IPS-18a (cell line): Measurements from ENCODE around the gene DIP2C.

ENCODE experiments used
- H3K27ac ChIP-seq: one replicate; pipeline ENCODE4 v1.5.1; 2013; ENCODE audit warnings: low read length
- H3K27me3 ChIP-seq: one replicate; pipeline ENCODE4 v1.6.1; 2013; ENCODE audit warnings: mild to moderate bottlenecking, low read length; ENCODE audit not compliant: control insufficient read depth, insufficient read depth
- H3K36me3 ChIP-seq: one replicate; pipeline ENCODE4 v1.6.1; 2013; ENCODE audit warnings: low read depth, low read length; ENCODE audit not compliant: control insufficient read depth
- H3K4me1 ChIP-seq: one replicate; pipeline ENCODE4 v1.6.1; 2013; ENCODE audit warnings: low read depth, low read length; ENCODE audit not compliant: control insufficient read depth
- H3K4me3 ChIP-seq: one replicate; pipeline ENCODE4 v1.5.1; 2013; ENCODE audit warnings: low read length
- H3K9ac ChIP-seq: one replicate; pipeline ENCODE4 v1.6.1; 2013; ENCODE audit warnings: mild to moderate bottlenecking, low read length, moderate library complexity
- H3K9me3 ChIP-seq: one replicate; pipeline ENCODE4 v1.6.1; 2013; ENCODE audit warnings: low read depth, low read length; ENCODE audit not compliant: control insufficient read depth

The DIP2C gene

DNA sequence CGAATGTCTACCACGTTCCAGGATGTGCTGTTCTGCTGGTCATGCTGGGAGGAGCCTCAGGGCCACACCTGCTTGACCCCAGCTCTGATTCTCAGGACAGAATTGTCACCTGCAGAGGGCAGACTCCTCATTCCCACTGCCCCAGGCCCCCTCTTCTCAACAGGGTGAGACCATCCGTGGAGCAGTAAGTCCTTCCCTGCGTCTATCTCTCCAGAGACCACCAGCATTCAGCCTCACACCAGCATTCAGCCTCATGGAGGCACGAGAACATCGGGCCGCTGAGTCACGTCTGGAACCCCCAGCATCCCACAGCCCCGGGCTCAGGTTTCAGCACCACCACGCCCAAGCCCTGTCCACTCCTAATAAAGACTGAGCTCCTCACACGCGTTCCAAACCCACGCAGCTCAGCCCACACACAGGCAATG lies 273.4 kb downstream of the DIP2C start:
- no peak overlapping the region for H3K4me3 ChIP-seq
- no peak overlapping the region for H3K27ac ChIP-seq
- H3K4me1 ChIP-seq: no peaks in the 10 kb centered on the region
- H3K9ac ChIP-seq: no peak overlapping the region
- peaks cover 11% of the 10 kb centered on the region for H3K36me3 ChIP-seq
- no peaks in the 10 kb centered on the region for H3K9me3 ChIP-seq
- no peaks in the 10 kb centered on the region for H3K27me3 ChIP-seq

GRCh38 chr10:413662-414071 lies 275.8 kb downstream of the DIP2C start:
- Histone ChIP-seq H3K27me3 (no peaks in the 10 kb centered on the region), H3K27ac (no peak overlapping the region), H3K4me3 (no peak overlapping the region), H3K9ac (no peak overlapping the region), H3K9me3 (no peaks in the 10 kb centered on the region), H3K36me3 (peaks cover 8% of the 10 kb centered on the region), H3K4me1 (no peaks in the 10 kb centered on the region)

- H3K27me3 ChIP-seq: no peaks in the 10 kb centered on the region
- no peak overlapping the region for H3K27ac ChIP-seq
- peaks cover 13% of the 10 kb centered on the region for H3K36me3 ChIP-seq
- H3K9ac ChIP-seq: no peak overlapping the region
- H3K4me1 ChIP-seq: no peaks in the 10 kb centered on the region
- no peaks in the 10 kb centered on the region for H3K9me3 ChIP-seq
- no peak overlapping the region for H3K4me3 ChIP-seq
These were observed 277.4 kb downstream of the DIP2C start for GRCh38 chr10:412109-412508.

DNA sequence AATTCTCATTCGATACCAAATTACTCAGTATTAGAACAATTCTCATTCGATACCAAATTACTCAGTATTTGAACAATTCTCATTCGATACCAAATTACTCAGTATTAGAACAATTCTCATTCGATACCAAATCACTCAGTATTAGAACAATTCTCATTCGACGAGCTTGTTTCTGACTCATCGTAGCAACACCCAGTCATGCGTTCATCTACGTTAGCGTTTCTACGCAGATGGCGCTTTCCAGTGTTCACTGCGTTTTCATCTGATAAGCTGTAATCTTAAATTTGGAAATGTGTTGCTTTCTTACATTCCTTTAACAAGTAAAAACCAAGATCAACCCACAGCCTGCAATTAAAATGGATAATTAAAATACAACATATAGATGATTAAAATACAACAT lies 277.9 kb downstream of the DIP2C start:
- H3K4me3 ChIP-seq: no peak overlapping the region
- H3K27ac ChIP-seq: no peak overlapping the region
- H3K27me3 ChIP-seq: no peaks in the 10 kb centered on the region
- no peaks in the 10 kb centered on the region for H3K9me3 ChIP-seq
- peaks cover 13% of the 10 kb centered on the region for H3K36me3 ChIP-seq
- H3K4me1 ChIP-seq: no peaks in the 10 kb centered on the region
- H3K9ac ChIP-seq: no peak overlapping the region

- Histone ChIP-seq H3K4me1 (no peaks in the 10 kb centered on the region), H3K36me3 (peaks cover 13% of the 10 kb centered on the region), H3K4me3 (no peak overlapping the region), H3K9me3 (no peaks in the 10 kb centered on the region), H3K9ac (no peak overlapping the region), H3K27me3 (no peaks in the 10 kb centered on the region), H3K27ac (no peak overlapping the region)
These were observed 279.9 kb downstream of the DIP2C start for GRCh38 chr10:409408-410040.

- H3K27ac ChIP-seq: no peak overlapping the region
- H3K36me3 ChIP-seq: peaks cover 8% of the 10 kb centered on the region
These were observed 281.2 kb downstream of the DIP2C start for GRCh38 chr10:408236-408635.

DNA sequence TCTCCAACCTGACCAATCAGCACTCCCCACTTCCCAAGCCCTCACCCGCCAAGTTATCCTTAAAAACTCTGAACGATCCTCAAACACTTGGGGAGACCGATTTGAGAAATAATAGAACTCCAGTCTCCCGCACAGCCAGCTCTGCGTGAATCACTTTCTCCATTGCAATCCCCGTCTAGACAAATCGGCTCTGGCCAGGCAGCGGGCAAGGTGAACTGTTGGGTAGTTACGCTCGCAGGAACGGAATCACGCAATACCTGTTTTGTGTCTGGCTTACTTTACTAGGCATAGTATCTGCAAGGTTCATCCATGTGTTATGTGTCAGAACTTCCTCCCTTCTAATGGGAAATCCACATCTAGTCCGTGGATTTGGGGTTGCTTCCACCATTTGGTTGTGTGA lies 282.5 kb downstream of the DIP2C start:
- H3K36me3 ChIP-seq: peaks cover 8% of the 10 kb centered on the region
- no peaks in the 10 kb centered on the region for H3K9me3 ChIP-seq
- no peak overlapping the region for H3K4me3 ChIP-seq
- H3K27ac ChIP-seq: no peak overlapping the region
- no peaks in the 10 kb centered on the region for H3K4me1 ChIP-seq
- no peaks in the 10 kb centered on the region for H3K27me3 ChIP-seq
- no peak overlapping the region for H3K9ac ChIP-seq

More at GRCh38 chr10:408236-408635, 281.2 kb downstream of the DIP2C start:
- no peak overlapping the region for H3K9ac ChIP-seq
- H3K4me1 ChIP-seq: no peaks in the 10 kb centered on the region
- no peaks in the 10 kb centered on the region for H3K27me3 ChIP-seq
- no peaks in the 10 kb centered on the region for H3K9me3 ChIP-seq
- no peak overlapping the region for H3K4me3 ChIP-seq

GRCh38 chr10:405648-406047 lies 283.8 kb downstream of the DIP2C start:
- Histone ChIP-seq H3K9ac (no peak overlapping the region), H3K4me1 (no peaks in the 10 kb centered on the region), H3K36me3 (peaks cover 8% of the 10 kb centered on the region), H3K4me3 (no peak overlapping the region), H3K27me3 (no peaks in the 10 kb centered on the region), H3K9me3 (no peaks in the 10 kb centered on the region), H3K27ac (no peak overlapping the region)

DNA sequence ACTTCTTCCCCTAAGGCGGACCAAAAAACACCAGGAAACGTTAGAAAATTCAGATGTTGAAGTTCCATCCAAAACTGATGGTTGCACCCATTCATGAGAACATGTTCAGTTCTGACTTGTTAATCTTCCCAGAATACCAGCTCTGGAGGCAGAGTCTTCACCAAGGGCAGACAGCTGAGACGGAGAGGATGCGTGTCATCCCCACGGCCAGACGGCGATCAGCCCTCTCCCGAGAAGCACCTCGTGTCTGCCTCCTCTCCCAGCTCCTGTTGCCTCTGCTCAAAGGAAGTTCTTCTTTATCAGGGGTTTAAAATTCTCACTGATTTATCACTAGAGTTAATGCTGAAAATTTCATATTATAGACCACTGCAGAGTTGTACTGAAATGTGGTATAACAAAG lies 284.5 kb downstream of the DIP2C start:
- Histone ChIP-seq H3K27me3 (no peaks in the 10 kb centered on the region), H3K9ac (no peak overlapping the region), H3K9me3 (no peaks in the 10 kb centered on the region), H3K4me3 (no peak overlapping the region), H3K36me3 (peaks cover 8% of the 10 kb centered on the region), H3K27ac (no peak overlapping the region), H3K4me1 (no peaks in the 10 kb centered on the region)

GRCh38 chr10:404346-404745 lies 285.1 kb downstream of the DIP2C start:
- no peaks in the 10 kb centered on the region for H3K4me1 ChIP-seq
- no peaks in the 10 kb centered on the region for H3K27me3 ChIP-seq
- H3K36me3 ChIP-seq: peaks cover 8% of the 10 kb centered on the region
- H3K9ac ChIP-seq: no peak overlapping the region
- no peak overlapping the region for H3K4me3 ChIP-seq
- no peaks in the 10 kb centered on the region for H3K9me3 ChIP-seq
- no peak overlapping the region for H3K27ac ChIP-seq

DNA sequence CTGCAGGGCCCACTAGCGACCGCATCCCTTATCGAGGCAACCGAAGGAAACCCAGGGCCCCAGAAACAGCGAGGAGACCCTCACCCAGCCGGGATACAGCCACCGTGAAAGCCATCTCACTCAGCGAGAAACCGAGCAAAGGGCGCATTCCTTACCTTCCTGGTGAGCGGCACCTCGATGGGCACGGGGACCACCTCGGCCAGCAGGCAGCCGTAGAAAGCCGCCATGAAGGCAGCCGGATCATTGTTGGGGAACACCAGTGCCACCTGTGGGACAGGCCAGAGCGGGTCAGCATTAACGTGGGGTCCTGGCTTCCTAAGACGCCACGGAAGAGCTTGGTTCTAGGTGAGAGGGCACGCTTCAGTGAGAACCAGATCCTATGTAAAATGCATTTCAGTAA lies 290.5 kb downstream of the DIP2C start:
- no peaks in the 10 kb centered on the region for H3K27me3 ChIP-seq
- H3K9ac ChIP-seq: no peak overlapping the region
- no peak overlapping the region for H3K27ac ChIP-seq
- no peaks in the 10 kb centered on the region for H3K36me3 ChIP-seq
- H3K4me1 ChIP-seq: peaks cover 3% of the 10 kb centered on the region
- no peak overlapping the region for H3K4me3 ChIP-seq
- H3K9me3 ChIP-seq: no peaks in the 10 kb centered on the region

- Histone ChIP-seq H3K27me3 (no peaks in the 10 kb centered on the region), H3K4me3 (no peak overlapping the region), H3K9me3 (no peaks in the 10 kb centered on the region), H3K9ac (no peak overlapping the region), H3K27ac (no peak overlapping the region), H3K4me1 (peaks cover 4% of the 10 kb centered on the region), H3K36me3 (no peaks in the 10 kb centered on the region)
These were observed 292.0 kb downstream of the DIP2C start for GRCh38 chr10:397321-398068.
